Measurements from ENCODE around the gene DPF3.

DNA sequence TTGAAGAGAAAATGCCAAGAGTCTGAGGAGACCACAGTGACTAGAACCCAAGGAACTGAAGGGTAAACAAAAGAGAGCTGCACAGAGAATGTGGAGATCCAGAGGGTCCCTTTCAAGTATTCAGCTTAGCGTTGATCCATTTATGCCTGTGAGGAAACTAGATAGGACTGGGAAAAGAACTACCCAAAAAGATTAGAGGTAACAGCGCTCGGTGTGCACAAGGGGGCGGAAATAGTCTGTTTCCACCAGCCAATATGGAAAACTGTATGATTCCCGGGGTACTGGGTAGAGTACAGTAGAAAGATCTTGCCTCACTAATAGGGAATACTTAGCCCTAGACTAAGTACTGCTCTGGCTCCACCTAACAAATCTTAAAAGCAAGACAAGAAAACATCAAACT, 135.5 kb downstream of the DPF3 start:
- TF ChIP-seq, protein P1, sequence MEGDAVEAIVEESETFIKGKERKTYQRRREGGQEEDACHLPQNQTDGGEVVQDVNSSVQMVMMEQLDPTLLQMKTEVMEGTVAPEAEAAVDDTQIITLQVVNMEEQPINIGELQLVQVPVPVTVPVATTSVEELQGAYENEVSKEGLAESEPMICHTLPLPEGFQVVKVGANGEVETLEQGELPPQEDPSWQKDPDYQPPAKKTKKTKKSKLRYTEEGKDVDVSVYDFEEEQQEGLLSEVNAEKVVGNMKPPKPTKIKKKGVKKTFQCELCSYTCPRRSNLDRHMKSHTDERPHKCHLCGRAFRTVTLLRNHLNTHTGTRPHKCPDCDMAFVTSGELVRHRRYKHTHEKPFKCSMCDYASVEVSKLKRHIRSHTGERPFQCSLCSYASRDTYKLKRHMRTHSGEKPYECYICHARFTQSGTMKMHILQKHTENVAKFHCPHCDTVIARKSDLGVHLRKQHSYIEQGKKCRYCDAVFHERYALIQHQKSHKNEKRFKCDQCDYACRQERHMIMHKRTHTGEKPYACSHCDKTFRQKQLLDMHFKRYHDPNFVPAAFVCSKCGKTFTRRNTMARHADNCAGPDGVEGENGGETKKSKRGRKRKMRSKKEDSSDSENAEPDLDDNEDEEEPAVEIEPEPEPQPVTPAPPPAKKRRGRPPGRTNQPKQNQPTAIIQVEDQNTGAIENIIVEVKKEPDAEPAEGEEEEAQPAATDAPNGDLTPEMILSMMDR (conservative IDR thresholded peaks at IDR 0.05), result no peak
- no peak for TF ChIP-seq EZH2 (IDR thresholded peaks at IDR 0.05; ENCODE audit: low read depth)
